ENCODE measurements around the gene DEFB113. TPM values are rescaled to one million over a fixed set of nuclear protein-coding genes. Genes with fewer than 3 reads are reported as not detected.

DEFB113 gene
- total RNA-seq, 1 donor from 2014 or later, result not detected

DNA sequence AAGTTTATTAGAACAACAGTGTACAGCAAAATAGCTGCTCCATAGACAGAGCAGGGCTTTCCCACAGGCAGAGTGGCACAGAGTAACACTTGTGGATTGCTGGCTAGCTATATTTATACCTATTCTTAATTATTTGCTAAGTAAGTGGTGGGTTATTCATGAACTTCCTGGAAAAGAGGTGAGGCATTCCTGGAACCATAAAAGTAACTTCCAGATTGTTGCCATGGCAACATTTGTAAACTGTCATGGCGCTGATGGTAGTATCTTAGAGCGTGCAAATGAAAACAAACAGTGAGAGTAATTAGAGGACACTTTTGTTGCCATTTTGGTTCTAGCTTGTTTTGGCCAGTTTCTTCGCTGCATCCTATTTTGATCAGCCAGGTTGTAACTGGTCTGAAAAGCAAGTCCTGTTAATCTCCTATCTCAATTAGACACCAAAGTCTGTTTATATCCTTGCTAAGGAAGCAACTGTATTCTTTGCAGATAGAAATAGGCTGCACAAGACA lies 29.4 kb downstream of the DEFB113 start:
- Mint-ChIP-seq H3K27ac (ENCODE audit: unreplicated experiment) (no peak overlapping the region), H3K4me3 (ENCODE audit: unreplicated experiment) (no peak overlapping the region), H3K9me3 (ENCODE audit: unreplicated experiment) (no peaks in the 10 kb centered on the region), H3K4me1 (ENCODE audit: unreplicated experiment) (no peaks in the 10 kb centered on the region), H3K27me3 (ENCODE audit: unreplicated experiment) (no peaks in the 10 kb centered on the region), H3K36me3 (ENCODE audit: low read depth, unreplicated experiment) (no peaks in the 10 kb centered on the region)
- no peak for DNase-seq (ENCODE audit: low spot score)
- TF ChIP-seq, protein P1, sequence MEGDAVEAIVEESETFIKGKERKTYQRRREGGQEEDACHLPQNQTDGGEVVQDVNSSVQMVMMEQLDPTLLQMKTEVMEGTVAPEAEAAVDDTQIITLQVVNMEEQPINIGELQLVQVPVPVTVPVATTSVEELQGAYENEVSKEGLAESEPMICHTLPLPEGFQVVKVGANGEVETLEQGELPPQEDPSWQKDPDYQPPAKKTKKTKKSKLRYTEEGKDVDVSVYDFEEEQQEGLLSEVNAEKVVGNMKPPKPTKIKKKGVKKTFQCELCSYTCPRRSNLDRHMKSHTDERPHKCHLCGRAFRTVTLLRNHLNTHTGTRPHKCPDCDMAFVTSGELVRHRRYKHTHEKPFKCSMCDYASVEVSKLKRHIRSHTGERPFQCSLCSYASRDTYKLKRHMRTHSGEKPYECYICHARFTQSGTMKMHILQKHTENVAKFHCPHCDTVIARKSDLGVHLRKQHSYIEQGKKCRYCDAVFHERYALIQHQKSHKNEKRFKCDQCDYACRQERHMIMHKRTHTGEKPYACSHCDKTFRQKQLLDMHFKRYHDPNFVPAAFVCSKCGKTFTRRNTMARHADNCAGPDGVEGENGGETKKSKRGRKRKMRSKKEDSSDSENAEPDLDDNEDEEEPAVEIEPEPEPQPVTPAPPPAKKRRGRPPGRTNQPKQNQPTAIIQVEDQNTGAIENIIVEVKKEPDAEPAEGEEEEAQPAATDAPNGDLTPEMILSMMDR (IDR thresholded peaks at IDR 0.05; ENCODE audit: unreplicated experiment), result no peak

DNA sequence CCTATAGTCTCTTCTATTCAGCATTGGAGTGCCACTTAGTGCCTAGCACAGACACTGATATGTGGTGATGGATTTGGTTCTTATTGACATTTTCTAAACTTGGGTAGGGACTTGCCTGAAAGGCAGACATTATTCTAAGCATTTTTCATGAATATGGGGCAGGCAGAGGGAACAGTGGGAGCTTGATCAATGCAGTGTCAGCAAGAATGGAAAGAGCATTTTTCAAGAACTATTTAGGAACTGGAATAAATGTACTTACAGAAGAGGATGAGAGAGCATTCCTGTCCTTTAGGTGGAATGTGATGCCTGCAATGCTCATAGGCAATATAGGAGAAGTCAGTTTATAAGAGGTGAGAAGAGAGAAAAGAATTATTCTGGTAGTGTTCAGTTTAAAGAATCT lies 31.6 kb downstream of the DEFB113 start:
- H3K27me3 Mint-ChIP-seq (ENCODE audit: unreplicated experiment), result no peaks in the 10 kb centered on the region
- DNase-seq (ENCODE audit: low spot score), result no peak
- H3K4me1 Mint-ChIP-seq (ENCODE audit: unreplicated experiment), result no peaks in the 10 kb centered on the region
- H3K27ac Mint-ChIP-seq (ENCODE audit: unreplicated experiment), result no peak overlapping the region
- no peaks in the 10 kb centered on the region for H3K36me3 Mint-ChIP-seq (ENCODE audit: low read depth, unreplicated experiment)
- TF ChIP-seq, protein P1 (IDR thresholded peaks at IDR 0.05; ENCODE audit: unreplicated experiment), result no peak
- no peak overlapping the region for H3K4me3 Mint-ChIP-seq (ENCODE audit: unreplicated experiment)
- H3K9me3 Mint-ChIP-seq (ENCODE audit: unreplicated experiment), result no peaks in the 10 kb centered on the region

DNA sequence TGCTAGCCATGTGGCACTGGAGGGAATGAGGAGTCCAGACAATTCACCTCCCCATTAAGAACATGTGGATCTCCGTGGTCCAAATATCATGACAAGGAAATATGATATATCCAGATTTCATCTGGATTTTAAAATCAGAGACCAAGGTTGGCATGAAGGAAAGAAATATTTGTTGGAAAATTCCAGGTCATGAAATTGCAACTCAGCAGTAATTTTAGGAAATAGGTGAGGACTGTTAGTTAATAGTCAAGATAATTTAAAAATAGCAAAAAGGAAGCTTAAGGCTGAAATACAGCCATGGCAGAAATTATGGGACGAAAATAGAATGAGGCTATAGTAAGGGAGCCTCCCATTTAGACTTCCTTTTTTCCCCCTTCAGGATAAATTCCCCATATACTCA lies 32.4 kb downstream of the DEFB113 start:
- H3K4me3 Mint-ChIP-seq (ENCODE audit: unreplicated experiment), result no peak overlapping the region
- no peaks in the 10 kb centered on the region for H3K27me3 Mint-ChIP-seq (ENCODE audit: unreplicated experiment)
- no peaks in the 10 kb centered on the region for H3K9me3 Mint-ChIP-seq (ENCODE audit: unreplicated experiment)
- no peak for DNase-seq (ENCODE audit: low spot score)
- no peaks in the 10 kb centered on the region for H3K36me3 Mint-ChIP-seq (ENCODE audit: low read depth, unreplicated experiment)
- TF ChIP-seq, protein P1 (IDR thresholded peaks at IDR 0.05; ENCODE audit: unreplicated experiment), result no peak
- H3K4me1 Mint-ChIP-seq (ENCODE audit: unreplicated experiment), result no peaks in the 10 kb centered on the region
- H3K27ac Mint-ChIP-seq (ENCODE audit: unreplicated experiment), result no peak overlapping the region

DNA sequence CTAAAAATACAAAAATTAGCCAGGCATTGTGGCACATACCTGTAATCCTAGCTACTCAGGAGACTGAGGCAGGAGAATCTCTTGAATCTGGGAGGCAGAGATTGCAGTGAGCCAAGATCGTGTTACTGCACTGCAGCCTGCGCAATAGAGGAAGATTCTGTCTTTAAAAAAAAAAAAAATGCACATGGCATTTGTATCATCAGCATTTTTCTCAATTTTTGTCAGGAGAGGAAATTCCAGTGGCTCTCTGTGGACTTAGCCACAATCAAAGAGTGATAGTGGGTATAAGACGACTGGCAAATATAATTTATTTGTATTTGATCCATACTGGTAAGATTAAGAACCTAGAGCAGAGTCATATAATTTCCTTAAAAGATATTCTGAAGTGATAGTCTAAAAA lies 34.0 kb downstream of the DEFB113 start:
- no peaks in the 10 kb centered on the region for H3K36me3 Mint-ChIP-seq (ENCODE audit: low read depth, unreplicated experiment)
- TF ChIP-seq, protein P1 (IDR thresholded peaks at IDR 0.05; ENCODE audit: unreplicated experiment), result no peak
- no peak overlapping the region for H3K27ac Mint-ChIP-seq (ENCODE audit: unreplicated experiment)
- H3K4me3 Mint-ChIP-seq (ENCODE audit: unreplicated experiment), result no peak overlapping the region
- H3K9me3 Mint-ChIP-seq (ENCODE audit: unreplicated experiment), result no peaks in the 10 kb centered on the region
- no peaks in the 10 kb centered on the region for H3K27me3 Mint-ChIP-seq (ENCODE audit: unreplicated experiment)
- DNase-seq (ENCODE audit: low spot score), result no peak
- no peaks in the 10 kb centered on the region for H3K4me1 Mint-ChIP-seq (ENCODE audit: unreplicated experiment)

DNA sequence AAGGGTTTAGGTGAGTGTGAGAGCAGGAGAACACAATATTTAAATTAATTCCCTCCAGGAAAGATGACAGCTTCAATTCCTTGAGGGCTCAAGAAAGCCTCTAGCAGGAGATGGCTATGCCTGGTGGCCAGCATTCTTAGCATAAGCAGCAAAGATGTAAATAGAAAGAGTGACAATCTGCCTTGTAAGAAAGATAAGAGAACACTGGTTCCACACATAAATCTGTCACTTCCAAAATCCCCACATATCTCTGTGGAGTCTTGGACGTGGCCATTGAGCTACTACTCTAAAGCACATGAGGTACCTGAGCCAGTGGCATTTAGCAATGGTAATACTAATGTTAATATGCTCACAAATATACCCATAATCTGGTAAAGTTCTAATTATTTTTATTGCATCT lies 34.7 kb downstream of the DEFB113 start:
- no peaks in the 10 kb centered on the region for H3K36me3 Mint-ChIP-seq (ENCODE audit: low read depth, unreplicated experiment)
- TF ChIP-seq, protein P1 (IDR thresholded peaks at IDR 0.05; ENCODE audit: unreplicated experiment), result no peak
- H3K27me3 Mint-ChIP-seq (ENCODE audit: unreplicated experiment), result no peaks in the 10 kb centered on the region
- H3K4me1 Mint-ChIP-seq (ENCODE audit: unreplicated experiment), result no peaks in the 10 kb centered on the region
- DNase-seq (ENCODE audit: low spot score), result no peak
- no peak overlapping the region for H3K4me3 Mint-ChIP-seq (ENCODE audit: unreplicated experiment)
- H3K9me3 Mint-ChIP-seq (ENCODE audit: unreplicated experiment), result no peaks in the 10 kb centered on the region
- H3K27ac Mint-ChIP-seq (ENCODE audit: unreplicated experiment), result no peak overlapping the region
